GM18517 (cell line): Measurements from ENCODE around the gene FXYD5.

Experiments used
- ATAC-seq: cut with Tn5 transposase; IDR thresholded peaks from one replicate; pipeline ENCODE4 v1.9.1; 2021; ENCODE audit warnings: mild to moderate bottlenecking, moderate library complexity; ENCODE audit not compliant: unreplicated experiment

FXYD5 gene

DNA sequence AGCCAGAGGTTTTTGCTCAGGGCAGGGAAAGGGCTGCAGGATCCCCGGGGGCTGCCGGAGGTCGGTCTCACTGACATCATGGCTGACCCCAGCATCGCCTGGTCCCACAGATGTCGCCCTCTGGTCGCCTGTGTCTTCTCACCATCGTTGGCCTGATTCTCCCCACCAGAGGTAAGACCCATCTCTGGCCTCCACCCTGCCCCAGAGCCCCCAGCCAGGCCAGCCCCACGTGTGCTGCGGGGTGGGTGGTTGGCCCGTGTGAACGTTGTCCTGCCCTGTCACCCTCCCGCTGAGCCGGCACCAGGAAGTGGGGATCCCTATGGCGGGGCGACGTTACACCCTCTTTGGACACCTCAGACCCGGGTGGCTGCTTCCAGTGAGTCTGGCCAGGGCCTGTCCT is 906 bp downstream of the FXYD5 start:
- no peak for ATAC-seq

DNA sequence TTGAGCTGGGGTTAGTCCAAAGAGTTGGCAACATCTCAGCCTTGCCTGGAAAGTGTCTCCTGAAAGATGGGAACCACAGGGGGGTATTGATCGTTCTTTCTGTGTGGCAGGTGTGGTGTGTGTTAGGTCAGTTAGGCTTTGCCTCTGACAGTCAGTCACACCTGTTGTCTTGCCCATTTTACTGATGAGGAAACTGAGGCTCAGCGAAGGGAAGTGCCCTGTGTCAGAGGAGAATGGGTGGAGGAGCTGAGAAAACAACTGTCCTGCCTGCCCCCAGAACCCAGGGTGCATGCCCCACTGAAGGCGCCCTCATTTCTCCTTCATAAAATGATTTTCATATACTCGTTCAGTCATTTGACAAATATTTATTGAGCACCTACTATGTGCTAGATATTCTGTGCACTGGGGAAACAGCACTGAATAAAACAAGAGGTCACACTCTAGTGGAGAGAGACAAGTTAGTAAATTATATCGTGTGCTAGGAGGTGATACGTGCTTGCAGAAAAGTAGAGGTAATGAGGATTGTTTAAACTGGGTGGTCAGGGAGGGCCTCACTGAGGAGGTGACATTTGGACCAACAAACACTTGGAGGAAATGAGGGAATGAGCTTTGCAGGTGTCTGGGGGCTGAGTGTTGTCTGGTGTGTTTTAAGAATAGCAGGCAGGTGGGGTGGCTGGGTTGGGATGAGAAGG is 1.6 kb downstream of the FXYD5 start:
- no peak for ATAC-seq

DNA sequence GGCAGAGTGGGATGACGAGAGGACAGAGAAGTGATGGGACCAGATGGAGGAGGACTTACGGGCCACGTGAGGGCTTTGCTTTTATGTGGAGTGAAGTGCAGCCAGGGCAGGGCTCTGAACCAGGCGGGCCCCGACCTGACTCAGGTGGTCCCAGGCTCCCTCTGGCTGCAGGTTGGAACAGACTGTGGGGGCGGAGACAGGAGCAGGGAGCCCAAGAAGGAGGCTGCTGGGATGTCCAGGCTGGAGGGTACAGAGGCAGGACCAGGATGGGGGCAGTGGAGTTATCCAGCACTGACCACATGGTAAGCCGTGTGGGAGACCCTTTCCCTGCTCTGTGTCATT is 2.1 kb downstream of the FXYD5 start:
- ATAC-seq = no peak

DNA sequence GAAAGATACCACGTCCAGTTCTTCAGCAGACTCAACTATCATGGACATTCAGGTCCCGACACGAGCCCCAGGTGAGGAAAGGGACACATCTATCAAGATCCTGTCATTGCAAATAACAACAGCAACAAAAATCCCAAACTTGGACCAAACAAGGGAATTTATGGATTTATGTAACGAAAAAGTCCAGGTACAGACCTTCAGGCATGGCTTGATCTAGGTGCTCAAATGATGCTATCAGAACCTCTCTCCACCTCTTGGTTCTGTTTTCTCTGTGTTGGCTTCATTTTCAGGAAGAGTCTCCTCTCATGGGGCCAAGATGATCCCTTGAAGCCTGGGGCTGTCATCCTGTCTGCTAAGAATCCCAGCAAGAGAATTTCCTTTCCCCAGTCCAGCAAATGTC is 2.9 kb downstream of the FXYD5 start:
- no peak for ATAC-seq

DNA sequence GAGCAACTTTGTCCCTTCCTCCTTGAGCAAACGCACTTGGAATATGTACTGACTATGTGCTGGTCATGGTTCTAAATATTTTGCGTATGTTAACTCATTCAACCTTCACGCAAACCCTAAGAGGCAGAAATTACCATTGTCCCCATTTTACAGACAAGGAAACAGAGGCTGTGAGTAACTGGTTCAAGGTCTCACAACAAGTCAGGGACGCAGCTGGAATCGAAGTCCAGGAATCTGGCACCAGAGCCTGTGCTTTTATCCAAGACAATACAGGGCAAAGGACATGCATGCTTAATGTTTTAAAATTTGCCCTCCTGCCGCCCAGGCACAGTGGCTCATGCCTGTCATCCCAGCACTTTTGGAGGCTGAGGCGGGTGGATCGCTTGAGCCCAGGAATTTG is 5.1 kb downstream of the FXYD5 start:
- no peak for ATAC-seq

DNA sequence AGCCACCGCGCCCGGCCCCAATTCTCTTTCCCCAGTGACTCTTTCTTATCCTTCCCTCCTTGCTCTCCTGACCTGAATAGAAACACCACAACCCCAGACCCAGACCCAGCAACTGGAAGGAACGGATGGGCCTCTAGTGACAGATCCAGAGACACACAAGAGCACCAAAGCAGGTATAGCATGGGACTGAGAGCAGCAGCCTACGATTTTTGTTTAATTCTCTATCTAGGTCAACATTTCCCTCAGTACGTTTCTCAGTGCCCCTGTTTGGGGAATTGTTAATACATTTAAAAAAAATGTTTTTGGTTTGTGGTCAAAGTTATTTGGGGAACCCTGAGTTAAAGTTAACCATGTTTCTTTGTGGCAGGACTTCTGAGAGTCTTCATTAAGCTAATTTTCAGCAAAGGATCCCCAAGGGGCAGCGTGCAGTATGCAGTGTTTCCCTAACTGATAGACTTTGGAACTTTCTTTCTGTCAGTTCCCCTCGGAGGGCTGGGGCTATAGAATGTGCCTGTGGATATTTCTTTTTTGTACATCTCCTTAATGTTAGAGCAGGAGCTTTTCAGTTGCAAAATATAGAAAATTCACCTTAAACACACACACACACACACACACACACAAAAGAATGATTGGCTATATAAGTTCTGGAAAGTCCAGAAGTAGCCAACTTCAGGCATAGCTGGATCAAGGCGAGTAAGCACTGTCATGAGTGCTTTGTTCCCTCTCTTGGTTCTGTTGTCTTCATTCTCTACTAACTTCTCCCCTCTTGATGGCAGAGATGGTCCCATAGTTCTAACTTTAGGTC is 6.3 kb downstream of the FXYD5 start:
- no peak for ATAC-seq

DNA sequence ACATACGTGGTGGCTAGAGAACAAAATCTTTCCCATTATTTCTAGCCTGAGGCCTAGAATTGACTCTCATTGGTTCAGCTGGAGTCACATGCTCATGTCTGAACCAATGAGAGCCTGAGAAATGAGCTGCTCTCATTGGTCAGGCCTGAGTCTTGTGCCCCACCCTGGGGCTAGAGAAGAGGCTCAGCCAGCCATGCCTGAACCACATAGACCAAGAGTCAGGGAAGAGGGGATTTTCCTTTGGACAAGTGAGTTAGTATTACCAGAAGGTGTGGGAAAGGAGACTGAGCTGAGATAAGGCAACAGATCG is 6.9 kb downstream of the FXYD5 start:
- no peak for ATAC-seq

DNA sequence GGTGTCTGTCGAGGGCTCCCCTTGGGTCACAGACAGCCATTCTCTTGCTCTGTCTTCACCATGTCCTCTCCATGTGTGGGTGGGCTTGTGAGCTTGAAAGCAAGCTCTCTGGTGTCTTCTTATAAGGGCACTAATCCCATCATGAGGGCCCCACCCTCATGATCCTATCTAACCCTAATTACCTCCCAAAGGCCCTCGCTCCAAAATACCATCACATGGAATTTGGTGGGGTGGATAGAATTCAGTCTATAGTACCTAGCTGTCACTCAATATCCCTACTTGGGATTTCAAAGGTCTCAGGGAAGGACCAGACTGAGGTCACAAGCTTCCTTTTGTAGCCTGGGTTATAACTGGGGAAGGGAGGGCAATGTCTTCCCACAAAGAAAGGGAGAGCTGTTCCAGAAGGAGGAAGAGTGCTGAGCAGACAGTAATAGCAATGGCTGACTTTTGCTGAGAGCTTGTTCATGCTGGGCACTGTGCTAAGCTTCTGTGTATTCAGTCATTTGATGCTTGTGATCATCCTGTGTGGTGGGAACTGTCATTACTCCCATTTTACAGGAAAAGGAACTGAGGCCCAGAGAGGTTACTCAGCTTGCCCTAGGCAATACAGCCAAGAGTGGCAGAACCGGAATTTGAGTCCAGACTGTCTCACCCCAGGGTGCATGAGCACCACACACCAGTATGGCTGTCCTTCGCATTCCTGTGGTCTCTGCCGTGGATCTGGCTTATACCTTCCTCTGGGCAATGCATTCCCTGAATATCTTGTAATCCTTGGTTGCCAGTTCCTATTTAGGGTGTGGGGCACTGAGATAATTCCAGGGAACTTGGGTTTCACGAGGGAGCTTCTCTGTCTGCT is 8.2 kb downstream of the FXYD5 start:
- no peak for ATAC-seq

GRCh38 chr19:35164418-35164817 is 9.9 kb downstream of the FXYD5 start:
- no peak for ATAC-seq

DNA sequence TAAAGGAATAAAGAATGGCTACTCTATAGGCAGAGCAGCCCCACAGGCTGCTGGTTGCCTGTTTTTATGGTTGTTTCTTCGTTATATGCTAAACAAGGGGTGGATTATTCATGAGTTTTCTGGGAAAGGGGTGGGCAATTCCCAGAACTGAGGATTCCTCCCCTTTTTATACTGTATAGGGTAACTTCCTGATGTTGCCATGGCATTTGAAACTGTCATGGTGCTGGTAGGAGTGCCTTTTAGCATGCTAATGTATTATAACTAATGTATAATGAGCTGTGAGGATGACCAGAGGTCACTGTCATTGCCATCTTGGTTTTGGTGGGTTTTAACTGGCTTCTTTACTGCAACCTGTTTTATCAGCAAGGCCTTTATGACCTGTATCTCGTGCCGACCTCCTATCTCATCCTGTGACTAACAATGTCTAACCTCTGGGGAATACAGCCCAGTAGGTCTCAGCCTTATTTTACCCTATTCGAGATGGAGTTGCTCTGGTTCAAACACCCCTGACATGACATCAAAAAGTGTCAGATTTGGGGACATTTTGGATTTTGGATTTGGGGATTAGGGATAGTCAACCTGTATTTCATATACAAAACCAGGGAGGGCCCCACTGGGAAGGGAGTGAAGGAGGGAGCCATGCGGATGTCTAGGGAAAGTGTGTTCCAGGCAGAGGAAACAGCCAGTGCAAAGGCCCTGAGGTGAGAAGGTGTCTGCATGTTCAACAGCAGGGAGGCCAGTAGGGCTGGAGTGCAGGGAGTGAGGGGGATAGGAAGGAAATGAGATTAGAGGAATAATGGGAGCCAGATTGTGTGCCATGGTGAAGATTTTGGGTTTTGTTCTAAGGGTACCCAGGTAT is 10.9 kb downstream of the FXYD5 start:
- no peak for ATAC-seq

GRCh38 chr19:35166100-35167063 is 11.8 kb downstream of the FXYD5 start:
- no peak for ATAC-seq

- ATAC-seq = no peak
These were observed 12.9 kb downstream of the FXYD5 start for GRCh38 chr19:35167251-35168119.

DNA sequence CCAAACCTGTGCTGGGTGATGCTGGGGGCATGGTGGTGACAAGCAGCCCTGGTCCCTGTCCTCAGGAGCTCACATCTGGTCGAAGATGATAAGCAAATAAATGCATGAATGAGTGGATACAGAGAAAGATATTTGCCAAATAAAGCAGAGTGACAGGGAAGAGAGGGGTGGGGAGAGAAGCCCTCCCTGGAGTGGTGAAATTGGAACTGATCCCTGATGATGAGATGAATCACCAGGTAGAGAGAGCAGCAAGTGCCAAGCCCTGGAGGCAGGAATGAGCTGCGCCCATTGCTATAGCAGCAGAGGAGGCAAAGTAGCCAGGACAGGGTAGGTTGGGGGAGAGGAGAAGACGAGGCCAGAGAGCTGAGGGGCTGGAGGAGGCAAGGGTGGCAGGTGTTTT is 13.7 kb downstream of the FXYD5 start:
- ATAC-seq = no peak

DNA sequence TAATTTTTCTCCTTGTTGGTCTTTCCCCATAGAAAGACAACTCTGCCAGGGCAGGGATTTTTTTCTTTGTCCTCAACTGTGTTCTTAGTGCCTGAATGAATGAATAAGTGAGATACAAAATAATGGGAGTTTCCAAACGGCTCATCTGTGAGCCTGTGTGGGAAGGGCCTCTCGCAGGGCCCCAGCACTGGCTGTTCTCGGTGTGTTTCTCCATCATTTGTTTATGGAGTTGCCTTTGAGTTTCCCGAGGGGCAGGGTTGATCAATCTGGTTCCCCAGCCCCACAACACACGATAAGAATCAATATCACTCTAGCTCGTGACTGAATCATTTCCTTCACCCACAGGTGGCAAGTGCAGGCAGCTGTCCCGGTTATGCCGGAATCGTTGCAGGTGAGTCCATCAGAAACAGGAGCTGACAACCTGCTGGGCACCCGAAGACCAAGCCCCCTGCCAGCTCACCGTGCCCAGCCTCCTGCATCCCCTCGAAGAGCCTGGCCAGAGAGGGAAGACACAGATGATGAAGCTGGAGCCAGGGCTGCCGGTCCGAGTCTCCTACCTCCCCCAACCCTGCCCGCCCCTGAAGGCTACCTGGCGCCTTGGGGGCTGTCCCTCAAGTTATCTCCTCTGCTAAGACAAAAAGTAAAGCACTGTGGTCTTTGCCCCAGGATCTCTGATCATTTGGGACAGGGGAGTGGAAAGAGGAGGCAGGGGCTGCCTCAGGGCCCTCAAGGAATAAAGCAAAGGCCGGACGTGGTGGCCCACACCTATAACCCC is 14.9 kb downstream of the FXYD5 start:
- ATAC-seq = no peak

DNA sequence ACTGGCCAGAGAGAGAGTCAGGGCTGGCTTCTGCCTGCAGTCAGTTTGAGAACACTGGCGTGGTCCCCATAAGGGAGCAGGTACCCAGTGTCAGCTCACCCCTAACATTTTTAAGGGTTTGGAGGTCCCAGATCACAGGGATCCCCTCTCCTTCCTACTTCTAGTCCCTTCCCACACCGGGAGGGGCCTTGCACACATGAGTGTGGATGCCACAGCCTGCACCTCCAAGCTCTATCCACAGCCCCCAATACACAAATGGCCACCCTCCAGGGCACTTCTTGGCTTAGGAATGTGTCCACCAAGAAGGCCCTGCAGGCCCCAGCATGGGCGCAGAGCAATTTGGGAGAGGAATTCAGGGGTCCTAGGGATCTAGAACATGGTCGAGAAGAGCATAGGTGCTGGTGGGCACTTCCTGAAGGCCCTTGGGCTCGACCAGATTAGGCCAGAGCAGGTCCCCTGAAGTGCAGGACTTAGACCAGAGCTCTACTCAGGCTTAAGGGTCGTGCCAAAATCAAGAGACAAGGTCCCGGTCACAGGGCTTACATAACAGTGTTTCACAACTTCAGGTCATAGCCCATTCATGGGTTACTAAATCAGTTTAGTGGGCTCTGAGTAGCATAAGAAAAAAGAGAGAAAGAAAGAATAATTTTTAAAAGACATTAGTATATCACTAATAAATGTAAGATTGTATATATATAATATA is 16.0 kb downstream of the FXYD5 start:
- no peak for ATAC-seq

DNA sequence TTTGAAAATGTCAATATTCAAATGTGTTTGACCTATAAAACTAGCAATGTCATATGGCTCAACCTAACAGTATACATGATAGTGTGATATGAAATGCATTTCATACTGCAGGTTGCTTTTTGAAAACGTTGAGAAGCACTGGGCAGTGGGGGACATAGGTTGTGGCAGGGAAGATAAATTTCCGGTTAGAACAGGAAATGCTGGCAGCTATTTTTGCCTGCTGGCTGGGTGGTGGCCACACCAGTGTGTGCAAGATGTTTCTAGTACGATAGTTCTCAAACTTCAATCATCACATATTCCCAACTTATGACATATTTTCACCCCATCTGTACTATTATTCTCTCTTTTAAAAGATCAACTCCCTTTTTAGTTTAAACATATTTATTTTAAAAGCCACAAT is 17.2 kb downstream of the FXYD5 start:
- ATAC-seq = no peak

DNA sequence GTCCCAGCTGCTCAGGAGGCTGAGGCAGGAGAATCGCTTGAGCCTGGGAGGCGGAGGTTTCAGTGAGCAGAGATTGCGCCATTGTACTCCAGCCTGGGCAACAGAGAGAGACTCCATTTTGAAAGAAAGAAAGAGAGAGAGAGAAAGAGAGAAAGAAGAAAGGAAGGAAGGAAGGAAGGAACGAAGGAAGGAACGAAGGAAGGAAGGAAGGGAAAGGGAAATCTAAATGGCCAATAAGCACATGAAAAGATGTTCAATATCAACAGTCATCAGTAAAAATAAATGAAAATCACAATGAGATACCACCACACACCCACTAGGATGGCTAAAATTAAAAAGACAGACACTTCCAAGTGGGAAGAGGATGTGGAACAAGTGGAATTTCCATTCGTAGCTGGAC is 19.7 kb downstream of the FXYD5 start:
- ATAC-seq = no peak

DNA sequence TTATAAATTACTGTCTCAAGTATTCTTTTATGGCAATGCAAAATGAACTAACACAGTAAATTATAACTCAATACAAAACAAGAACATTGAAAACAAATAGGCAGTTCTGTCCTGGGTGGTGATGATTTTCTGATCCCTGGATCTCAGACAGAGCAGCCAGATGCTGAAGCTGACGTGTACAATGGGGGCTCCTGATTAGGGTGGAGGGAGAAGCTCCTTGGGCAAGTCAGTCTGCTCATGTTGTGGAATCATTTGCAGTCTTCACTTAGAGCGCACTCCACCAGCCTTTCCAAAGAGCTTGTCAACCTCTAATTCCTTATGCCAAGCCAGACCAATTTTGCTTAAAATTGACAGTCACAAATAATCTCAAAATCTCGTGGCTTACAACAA is 21.6 kb downstream of the FXYD5 start:
- ATAC-seq = no peak
